ENCODE results near the gene FBP1. TPM values are rescaled to one million over a fixed set of nuclear protein-coding genes. Genes with fewer than 3 reads are reported as not detected.

Gene FBP1
- polyA plus RNA-seq, 1 experiment: not detected

GRCh38 chr9:94563548-94563947 is 75.8 kb downstream of the FBP1 start:
- Histone ChIP-seq H3K27ac (ENCODE audit: low read depth, low read length) (no peak overlapping the region), H3K9me3 (ENCODE audit: control insufficient read depth, insufficient read depth, low read length) (no peaks in the 10 kb centered on the region; the same call in 1 of the 2 replicates), H3K27me3 (ENCODE audit: control insufficient read depth, insufficient read depth, low read length) (peaks cover 2% of the 10 kb centered on the region), H3K4me3 (ENCODE audit: low read depth, low read length) (no peak overlapping the region)
- TF ChIP-seq, protein P1, sequence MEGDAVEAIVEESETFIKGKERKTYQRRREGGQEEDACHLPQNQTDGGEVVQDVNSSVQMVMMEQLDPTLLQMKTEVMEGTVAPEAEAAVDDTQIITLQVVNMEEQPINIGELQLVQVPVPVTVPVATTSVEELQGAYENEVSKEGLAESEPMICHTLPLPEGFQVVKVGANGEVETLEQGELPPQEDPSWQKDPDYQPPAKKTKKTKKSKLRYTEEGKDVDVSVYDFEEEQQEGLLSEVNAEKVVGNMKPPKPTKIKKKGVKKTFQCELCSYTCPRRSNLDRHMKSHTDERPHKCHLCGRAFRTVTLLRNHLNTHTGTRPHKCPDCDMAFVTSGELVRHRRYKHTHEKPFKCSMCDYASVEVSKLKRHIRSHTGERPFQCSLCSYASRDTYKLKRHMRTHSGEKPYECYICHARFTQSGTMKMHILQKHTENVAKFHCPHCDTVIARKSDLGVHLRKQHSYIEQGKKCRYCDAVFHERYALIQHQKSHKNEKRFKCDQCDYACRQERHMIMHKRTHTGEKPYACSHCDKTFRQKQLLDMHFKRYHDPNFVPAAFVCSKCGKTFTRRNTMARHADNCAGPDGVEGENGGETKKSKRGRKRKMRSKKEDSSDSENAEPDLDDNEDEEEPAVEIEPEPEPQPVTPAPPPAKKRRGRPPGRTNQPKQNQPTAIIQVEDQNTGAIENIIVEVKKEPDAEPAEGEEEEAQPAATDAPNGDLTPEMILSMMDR (IDR thresholded peaks at IDR 0.05; ENCODE audit: low read depth, low read length): no peak
- POLR2A ChIA-PET: no interaction called here
- DNase-seq (ENCODE audit: low read depth, low spot score): no peak
- CTCF ChIA-PET: no interaction called here

DNA sequence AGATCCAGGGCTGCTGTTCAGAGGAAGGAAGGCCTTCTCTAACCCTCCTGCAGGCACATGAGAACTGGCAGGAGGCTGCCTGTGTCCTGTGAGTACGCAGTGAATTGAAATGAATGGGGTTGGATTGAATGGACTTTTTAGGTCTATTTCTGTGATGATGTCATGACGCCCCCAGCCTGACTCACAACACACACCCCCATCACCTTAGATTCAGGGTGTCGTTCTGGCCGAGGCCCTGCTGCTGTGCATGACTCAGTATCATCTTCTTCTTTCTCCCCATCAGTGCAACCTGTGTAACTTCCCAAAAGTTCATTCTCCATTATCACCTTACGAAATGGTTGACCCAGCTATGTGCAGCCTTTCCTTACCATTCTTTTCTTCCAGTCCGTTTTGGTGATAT is 79.1 kb downstream of the FBP1 start:
- H3K9me3 ChIP-seq (ENCODE audit: control insufficient read depth, insufficient read depth, low read length): no peaks in the 10 kb centered on the region; the same call in 1 of the 2 replicates
- DNase-seq (ENCODE audit: low read depth, low spot score): no peak
- H3K27me3 ChIP-seq (ENCODE audit: control insufficient read depth, insufficient read depth, low read length): peaks cover 2% of the 10 kb centered on the region
- no peak overlapping the region for H3K4me3 ChIP-seq (ENCODE audit: low read depth, low read length)
- H3K27ac ChIP-seq (ENCODE audit: low read depth, low read length): no peak overlapping the region
- ChIA-PET POLR2A (no interaction called here), CTCF (no interaction called here)
- TF ChIP-seq, protein P1 (IDR thresholded peaks at IDR 0.05; ENCODE audit: low read depth, low read length): no peak

GRCh38 chr9:94557376-94557775 is 81.9 kb downstream of the FBP1 start:
- Histone ChIP-seq H3K27me3 (ENCODE audit: control insufficient read depth, insufficient read depth, low read length) (peaks cover 2% of the 10 kb centered on the region), H3K9me3 (ENCODE audit: control insufficient read depth, insufficient read depth, low read length) (no peaks in the 10 kb centered on the region; the same call in 1 of the 2 replicates), H3K4me3 (ENCODE audit: low read depth, low read length) (no peak overlapping the region), H3K27ac (ENCODE audit: low read depth, low read length) (no peak overlapping the region)
- CTCF ChIA-PET: no interaction called here
- POLR2A ChIA-PET: no interaction called here
- DNase-seq (ENCODE audit: low read depth, low spot score): no peak
- TF ChIP-seq, protein P1 (IDR thresholded peaks at IDR 0.05; ENCODE audit: low read depth, low read length): no peak

GRCh38 chr9:94554439-94555331 is 84.6 kb downstream of the FBP1 start, which contains the start of gene PCAT7:
TSS of gene PCAT7 (plus strand) at chr9:94555083.
- no peak for DNase-seq (ENCODE audit: low read depth, low spot score)
- H3K4me3 ChIP-seq (ENCODE audit: low read depth, low read length): no peak within 1 kb of the TSS
- POLR2A ChIA-PET: no interaction called here

GRCh38 chr9:94554078-94554438 is 85.3 kb downstream of the FBP1 start:
- Histone ChIP-seq H3K4me3 (ENCODE audit: low read depth, low read length) (no peak overlapping the region), H3K9me3 (ENCODE audit: control insufficient read depth, insufficient read depth, low read length) (no peaks in the 10 kb centered on the region; the same call in 1 of the 2 replicates), H3K27me3 (ENCODE audit: control insufficient read depth, insufficient read depth, low read length) (peaks cover 2% of the 10 kb centered on the region), H3K27ac (ENCODE audit: low read depth, low read length) (no peak overlapping the region)
- TF ChIP-seq, protein P1 (IDR thresholded peaks at IDR 0.05; ENCODE audit: low read depth, low read length): no peak
- no peak for DNase-seq (ENCODE audit: low read depth, low spot score)
- ChIA-PET CTCF (no interaction called here), POLR2A (no interaction called here)

More at GRCh38 chr9:94554439-94555331, 84.6 kb downstream of the FBP1 start, which contains the start of gene PCAT7:
- CTCF ChIA-PET: no interaction called here
- H3K27ac ChIP-seq (ENCODE audit: low read depth, low read length): no peak within 1 kb of the TSS
- no peaks in the 10 kb centered on the region; the same call in 1 of the 2 replicates for H3K9me3 ChIP-seq (ENCODE audit: control insufficient read depth, insufficient read depth, low read length)
- H3K27me3 ChIP-seq (ENCODE audit: control insufficient read depth, insufficient read depth, low read length): peaks cover 2% of the 10 kb centered on the region
- TF ChIP-seq, protein P1 (IDR thresholded peaks at IDR 0.05; ENCODE audit: low read depth, low read length): no peak
